H1 (cell line): ENCODE data around the gene HINT3. TPM values are rescaled to one million over a fixed set of nuclear protein-coding genes. Genes with fewer than 3 reads are reported as not detected.

Experiments used
- CTCF ChIA-PET: fragments of 300-600 bp; sonication (Branson Sonifier 250); formaldehyde crosslinking; loops from one replicate; lab custom pipeline; 2021; ENCODE audit not compliant: partially characterized antibody; lab: Charles Lee
- POLR2A ChIA-PET: fragments of 300-600 bp; sonication (Branson Sonifier 250); formaldehyde crosslinking; loops from one replicate; lab custom pipeline; 2021; ENCODE audit warnings: inconsistent platforms; ENCODE audit not compliant: partially characterized antibody; lab: Charles Lee
- DNase-seq, 2 experiments: peaks; one replicate each; pipeline versions ENCODE4 v3.0.0 to v3.0.0-alpha.2; 2010 to 2022; ENCODE audit warnings: low spot score in 2 of 2, low read depth in 1 of 2, mixed read lengths in 1 of 2
- FAIRE-seq: peaks from 2 replicates; lab custom pipeline; 2011; peaks lifted over from hg19 to GRCh38; lab: Jason Lieb, UNC
- H2AFZ ChIP-seq: 2 replicates; pipeline ENCODE4 v1.8.1; 2012; ENCODE audit warnings: low read length, inconsistent platforms
- H2AK5ac ChIP-seq: 2 replicates; pipeline ENCODE4 v1.6.1; 2013; ENCODE audit warnings: low read depth, low read length
- H2BK120ac ChIP-seq: replicated peaks from 2 replicates; pipeline ENCODE3; 2013; ENCODE audit warnings: low read depth, low read length, inconsistent platforms
- H2BK12ac ChIP-seq: 2 replicates; pipeline ENCODE4 v1.6.1; 2013; ENCODE audit warnings: low read depth, low read length
- H2BK15ac ChIP-seq: 2 replicates; pipeline ENCODE4 v1.6.1; 2013; ENCODE audit warnings: low read length
- H2BK20ac ChIP-seq: 2 replicates; pipeline ENCODE4 v1.6.1; 2013; ENCODE audit warnings: low read length
- H2BK5ac ChIP-seq: 2 replicates; pipeline ENCODE4 v1.6.1; 2013; ENCODE audit warnings: low read depth, low read length
- H3K14ac ChIP-seq: 2 replicates; pipeline ENCODE4 v1.6.1; 2013; ENCODE audit warnings: inconsistent platforms; ENCODE audit not compliant: insufficient read length
- H3K18ac ChIP-seq: 2 replicates; pipeline ENCODE4 v1.6.1; 2013; ENCODE audit warnings: low read length; ENCODE audit errors: extremely low read depth
- H3K23ac ChIP-seq: 2 replicates; pipeline ENCODE4 v1.6.1; 2013; ENCODE audit warnings: inconsistent platforms; ENCODE audit not compliant: insufficient read length
- H3K23me2 ChIP-seq: 2 replicates; pipeline ENCODE4 v1.6.1; 2013; ENCODE audit warnings: low read depth, low read length
- H3K27ac ChIP-seq: 2 replicates; pipeline ENCODE4 v1.6.1; 2011; ENCODE audit warnings: low read depth, low read length, inconsistent platforms
- H3K27me3 ChIP-seq, 4 experiments: replicated peaks in 1 of 4; 1 replicate in 1 of 4; 2 replicates in 3 of 4; pipeline versions ENCODE4 v1.6.1 to v1.8.1; 2011 to 2013; ENCODE audit warnings: low read length in 3 of 4, mild to moderate bottlenecking in 3 of 4, inconsistent platforms in 2 of 4, mixed read lengths in 2 of 4, moderate library complexity in 1 of 4; ENCODE audit not compliant: control insufficient read depth in 3 of 4, insufficient read depth in 3 of 4; ENCODE audit errors: extremely low read depth in 1 of 4
- H3K36me3 ChIP-seq, 4 experiments: 2 replicates each; pipeline versions ENCODE4 v1.6.1 to v1.8.1; 2011 to 2013; ENCODE audit warnings: mild to moderate bottlenecking in 4 of 4, low read length in 3 of 4, moderate library complexity in 2 of 4, control low read depth in 1 of 4, inconsistent platforms in 1 of 4; ENCODE audit not compliant: insufficient read depth in 4 of 4, control insufficient read depth in 2 of 4
- H3K4ac ChIP-seq: replicated peaks from 2 replicates; pipeline ENCODE3; 2013; ENCODE audit warnings: low read length, low read depth, mixed read lengths, inconsistent platforms; ENCODE audit not compliant: insufficient read length
- H3K4me1 ChIP-seq, 4 experiments: replicated peaks in 1 of 4; 1 replicate in 1 of 4; 2 replicates in 3 of 4; pipeline versions ENCODE4 v1.6.1 to v1.8.1; 2011 to 2013; ENCODE audit warnings: low read length in 3 of 4, inconsistent platforms in 2 of 4, mixed read lengths in 1 of 4; ENCODE audit not compliant: insufficient read depth in 4 of 4, control insufficient read depth in 3 of 4
- H3K4me2 ChIP-seq, 2 experiments: 2 replicates each; pipeline versions ENCODE4 v1.6.1 to v1.8.1; 2011 to 2013; ENCODE audit warnings: low read depth in 2 of 2, low read length in 2 of 2, control low read depth in 1 of 2, inconsistent platforms in 1 of 2, mild to moderate bottlenecking in 1 of 2; ENCODE audit not compliant: insufficient read depth in 1 of 2
- H3K4me3 ChIP-seq, 4 experiments: fragments of 200-600, 300-600 bp in 1 of 4; sonication (generic), shearing (Covaris generic), sonication (Bioruptor Twin) in 1 of 4; 2 replicates each; pipeline versions ENCODE4 v1.5.1 to v1.8.1; 2011 to 2016; ENCODE audit warnings: low read length in 4 of 4, low read depth in 3 of 4, control low read depth in 2 of 4, inconsistent platforms in 2 of 4, mild to moderate bottlenecking in 2 of 4, mixed read lengths in 1 of 4, moderate library complexity in 1 of 4; ENCODE audit not compliant: insufficient read depth in 2 of 4; ENCODE audit errors: extremely low read depth in 1 of 4
- H3K56ac ChIP-seq: replicated peaks from 2 replicates; pipeline ENCODE3; 2013; ENCODE audit warnings: low read depth, mild to moderate bottlenecking, mixed read lengths, low read length, inconsistent platforms; ENCODE audit not compliant: insufficient read length
- H3K79me1 ChIP-seq: 2 replicates; pipeline ENCODE4 v1.6.1; 2013; ENCODE audit warnings: low read depth, low read length, control low read depth
- H3K79me2 ChIP-seq, 2 experiments: 2 replicates each; pipeline versions ENCODE4 v1.6.1 to v1.8.1; 2012 to 2013; ENCODE audit warnings: low read length in 2 of 2, mild to moderate bottlenecking in 2 of 2, inconsistent platforms in 1 of 2; ENCODE audit not compliant: insufficient read depth in 2 of 2, control insufficient read depth in 1 of 2
- H3K9ac ChIP-seq, 4 experiments: replicated peaks in 1 of 4; 1 replicate in 1 of 4; 2 replicates in 3 of 4; pipeline versions ENCODE4 v1.6.1 to v1.8.1; 2011 to 2013; ENCODE audit warnings: low read depth in 3 of 4, low read length in 3 of 4, control low read depth in 2 of 4, mild to moderate bottlenecking in 2 of 4, moderate library complexity in 2 of 4, inconsistent platforms in 1 of 4; ENCODE audit errors: extremely low read depth in 1 of 4
- H3K9me3 ChIP-seq, 2 experiments: 2 replicates each; pipeline versions ENCODE4 v1.6.1 to v1.8.1; 2012 to 2013; ENCODE audit warnings: mild to moderate bottlenecking in 2 of 2, moderate library complexity in 2 of 2, control low read depth in 1 of 2, inconsistent platforms in 1 of 2, low read depth in 1 of 2, low read length in 1 of 2, mixed read lengths in 1 of 2; ENCODE audit not compliant: insufficient read depth in 2 of 2
- H4K20me1 ChIP-seq, 2 experiments: replicated peaks in 1 of 2; 2 replicates each; pipeline versions ENCODE3 to v1.8.1; 2011 to 2013; ENCODE audit warnings: inconsistent platforms in 2 of 2, low read length in 2 of 2, mild to moderate bottlenecking in 1 of 2; ENCODE audit not compliant: insufficient read depth in 2 of 2, control insufficient read depth in 1 of 2
- H4K5ac ChIP-seq: 2 replicates; pipeline ENCODE4 v1.6.1; 2013; ENCODE audit warnings: low read length, low read depth, mixed read lengths, inconsistent platforms; ENCODE audit not compliant: insufficient read length
- H4K8ac ChIP-seq: 2 replicates; pipeline ENCODE4 v1.8.0; 2013; ENCODE audit warnings: mild to moderate bottlenecking, moderate library complexity, low read length, inconsistent platforms; ENCODE audit not compliant: insufficient read depth; ENCODE audit errors: extremely low read depth
- H4K91ac ChIP-seq: replicated peaks from 2 replicates; pipeline ENCODE3; 2013; ENCODE audit warnings: low read length, mixed read lengths, inconsistent platforms; ENCODE audit not compliant: insufficient read length
- BCL11A ChIP-seq, 2 experiments: IDR thresholded peaks; one replicate each; pipeline ENCODE4 v1.6.1; 2011; ENCODE audit warnings: low read depth in 2 of 2, low read length in 2 of 2, mild to moderate bottlenecking in 2 of 2
- BRCA1 ChIP-seq: IDR thresholded peaks from 2 replicates; pipeline ENCODE4 v1.6.1; 2012; ENCODE audit warnings: low read depth, low read length, improper control_type of control experiment
- CBX8 ChIP-seq: fragments of 300-800, 300-1000 bp; sonication (generic); IDR thresholded peaks from 2 replicates; pipeline ENCODE4 v1.7.1; 2016; ENCODE audit warnings: low read depth, low read length, borderline replicate concordance
- EGR1 ChIP-seq: IDR thresholded peaks from 2 replicates; pipeline ENCODE4 v1.6.1; 2011; ENCODE audit warnings: low read depth, low read length, borderline replicate concordance
- FOSL1 ChIP-seq: IDR thresholded peaks from 2 replicates; pipeline ENCODE4 v1.6.1; 2011; ENCODE audit warnings: mild to moderate bottlenecking, low read depth, low read length, moderate library complexity; ENCODE audit not compliant: insufficient read depth
- GTF2F1 ChIP-seq: IDR thresholded peaks from 2 replicates; pipeline ENCODE4 v1.6.1; 2012; ENCODE audit warnings: low read depth, low read length, improper control_type of control experiment, borderline replicate concordance
- JUN ChIP-seq: IDR thresholded peaks from 2 replicates; pipeline ENCODE4 v1.6.1; 2011; ENCODE audit warnings: low read depth, mild to moderate bottlenecking, improper control_type of control experiment, low read length
- JUND ChIP-seq: IDR thresholded peaks from 2 replicates; pipeline ENCODE4 v1.6.1; 2011; ENCODE audit warnings: mild to moderate bottlenecking, improper control_type of control experiment, low read length
- KDM4A ChIP-seq: IDR thresholded peaks from one replicate; pipeline ENCODE4 v1.7.1; 2012; ENCODE audit warnings: low read depth, mild to moderate bottlenecking, moderate library complexity, low read length, inconsistent platforms; ENCODE audit not compliant: severe bottlenecking
- KDM5A ChIP-seq: fragments of 200-600 bp; IDR thresholded peaks from 2 replicates; pipeline ENCODE4 v1.7.1; 2012; ENCODE audit warnings: mild to moderate bottlenecking, low read length, inconsistent platforms, mixed read lengths
- RBBP5 ChIP-seq: IDR thresholded peaks from 2 replicates; pipeline ENCODE4 v1.7.1; 2012; ENCODE audit warnings: low read depth, mild to moderate bottlenecking, inconsistent platforms, low read length, moderate library complexity, borderline replicate concordance
- RFX5 ChIP-seq: IDR thresholded peaks from 2 replicates; pipeline ENCODE4 v1.6.1; 2011; ENCODE audit warnings: low read depth, low read length, improper control_type of control experiment, borderline replicate concordance
- RXRA ChIP-seq: IDR thresholded peaks from 2 replicates; pipeline ENCODE4 v1.6.1; 2011; ENCODE audit warnings: low read depth, mild to moderate bottlenecking, low read length, moderate library complexity; ENCODE audit not compliant: insufficient read depth
- SP4 ChIP-seq: IDR thresholded peaks from 2 replicates; pipeline ENCODE4 v1.6.1; 2012; ENCODE audit warnings: low read length, inconsistent platforms
- TAF7 ChIP-seq: optimal IDR thresholded peaks from 2 replicates; pipeline ENCODE3; 2011; ENCODE audit warnings: low read depth, mild to moderate bottlenecking, inconsistent platforms, low read length, moderate library complexity, borderline replicate concordance
- WGBS, 2 experiments: shearing (Covaris generic) in 1 of 2; methylation state at CpG; one replicate each; pipeline versions ENCODE4 v1.1.6 to v1.1.7; 2013 to 2015; ENCODE audit warnings: low lambda C conversion rate in 2 of 2, mixed read lengths in 2 of 2, inconsistent platforms in 1 of 2, low coverage in 1 of 2, missing lambda C conversion rate in 1 of 2; ENCODE audit not compliant: insufficient replicate concordance in 2 of 2, insufficient coverage in 1 of 2, insufficient read length in 1 of 2; ENCODE audit errors: extremely low coverage in 1 of 2, missing lambda C conversion rate in 1 of 2; 5-methylcytosine and 5-hydroxymethylcytosine counted together
- polyA plus RNA-seq, 7 experiments: library from polyadenylated mRNA; depleted of rRNA in 3 of 7; stranded (reverse) in 5 of 7; unstranded in 2 of 7; fragments of >200 nt in 5 of 7; fragments of 200-250 nt in 2 of 7; gene quantifications; 1 replicate in 5 of 7; 2 replicates in 1 of 7; 4 replicates in 1 of 7; pipeline versions ENCODE4 v1.2.1 to v1.2.3, GENCODE V29; 2011 to 2013; ENCODE audit warnings: missing spikeins in 2 of 7, mixed read lengths in 2 of 7
- total RNA-seq: library from RNA; stranded (reverse); fragmentation: NEBNext Ultra II Directional; extraction: Animal tissue kit (Norgen Biotek cat#: 25700); gene quantifications from 2 replicates; pipeline ENCODE4 v1.2.1, GENCODE V29; 2021

The HINT3 gene
- total and polyA plus RNA-seq, 2 of the 8 experiments (the other 6 are each of a cell fraction or from before 2014, with no cell fraction given): 1.2 to 7.8 TPM

DNA sequence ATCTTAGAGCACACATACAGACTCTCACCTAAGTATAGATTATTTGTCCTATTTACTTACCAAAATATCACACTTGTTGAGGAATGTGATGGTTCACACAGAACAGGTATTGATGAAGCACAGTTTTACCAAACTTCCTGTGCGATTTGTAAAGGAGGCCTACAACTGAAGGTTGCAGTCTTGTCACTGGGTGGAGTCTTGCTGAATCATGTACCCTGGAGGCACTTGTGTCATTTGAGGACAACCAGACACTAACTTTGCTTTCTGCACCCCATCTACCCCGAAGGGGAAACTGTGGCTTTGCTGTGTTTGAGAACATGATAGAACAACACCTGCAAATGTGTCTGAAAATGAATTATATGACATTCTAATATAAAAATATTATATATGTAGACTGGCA lies 32.4 kb upstream of the HINT3 start:
- no peak overlapping the region for H3K4me3 ChIP-seq
- no peak overlapping the region for H3K56ac ChIP-seq
- H3K79me2 ChIP-seq: no peaks in the 10 kb centered on the region
- ChIA-PET CTCF (interaction anchor here (0.7 to 6.7 kb wide), 6 partner anchors 10 to 33 kb away, joined by 3 to 31 read pairs (median 4); partner anchors contain the start of gene HINT3), POLR2A (no interaction called here)
- peaks cover 0 to 3% (median under 1%) of the 10 kb centered on the region in 4 experiments; a peak in 4 of 7 replicates for H3K4me1 ChIP-seq
- H2BK12ac ChIP-seq: no peak overlapping the region
- no peak overlapping the region for H2BK20ac ChIP-seq
- no peak overlapping the region for H3K18ac ChIP-seq
- no peak overlapping the region for H3K4me2 ChIP-seq
- H2BK15ac ChIP-seq: no peak overlapping the region
- no peak overlapping the region for H4K91ac ChIP-seq
- no peaks in the 10 kb centered on the region for H3K9me3 ChIP-seq
- DNase-seq: no peak
- no peak overlapping the region for H2BK120ac ChIP-seq
- no peaks in the 10 kb centered on the region for H3K27me3 ChIP-seq
- H3K23ac ChIP-seq: no peak overlapping the region
- H2AFZ ChIP-seq: no peak overlapping the region
- no peaks in the 10 kb centered on the region for H4K20me1 ChIP-seq
- H3K27ac ChIP-seq: no peak overlapping the region
- no peak overlapping the region for H4K5ac ChIP-seq
- H4K8ac ChIP-seq: no peak overlapping the region
- H2AK5ac ChIP-seq: no peak overlapping the region
- no peak overlapping the region for H2BK5ac ChIP-seq
- no peak overlapping the region for H3K9ac ChIP-seq
- no peaks in the 10 kb centered on the region for H3K79me1 ChIP-seq
- H3K14ac ChIP-seq: no peak overlapping the region
- no peak for FAIRE-seq
- H3K23me2 ChIP-seq: no peaks in the 10 kb centered on the region
- H3K4ac ChIP-seq: no peak overlapping the region
- 85% methylated on average over 2 of the region's 2 CpGs; no CpG with 5 or more reads in 1 of the 2 experiments for WGBS, 2 experiments
- H3K36me3 ChIP-seq: peaks cover 0 to 11% (median 0%) of the 10 kb centered on the region in 4 experiments; a peak in 2 of 8 replicates
- no peak for TF ChIP-seq CBX8
- no peak for TF ChIP-seq RFX5
- TF ChIP-seq RXRA: no peak
- TF ChIP-seq GTF2F1: no peak
- TF ChIP-seq BCL11A (IDR thresholded peaks at IDR 0.05; ENCODE audit: low read depth in 2 of 2, low read length in 2 of 2): no peak
- TF ChIP-seq EGR1: no peak
- TF ChIP-seq JUN: no peak
- TF ChIP-seq KDM5A: no peak
- no peak for TF ChIP-seq FOSL1
- TF ChIP-seq RBBP5: no peak
- TF ChIP-seq KDM4A: no peak
- no peak for TF ChIP-seq SP4
- TF ChIP-seq BRCA1: no peak
- TF ChIP-seq TAF7: no peak
- no peak for TF ChIP-seq JUND
